NT2/D1 (cell line): Measurements from ENCODE around the gene BSN.

Experiments
- SUZ12 ChIP-seq: IDR thresholded peaks from 2 replicates; pipeline ENCODE4 v1.6.1; 2011; ENCODE audit not compliant: insufficient read length, insufficient read depth; ENCODE audit errors: extremely low read depth
- YY1 ChIP-seq: IDR thresholded peaks from 2 replicates; pipeline ENCODE4 v1.6.1; 2011; ENCODE audit not compliant: insufficient read length, insufficient read depth

- TF ChIP-seq SUZ12 (no peak), YY1 (no peak)
These were observed 88.5 kb downstream of the BSN start for GRCh38 chr3:49642708-49643145.
